ENCODE results near the gene AMH.

AMH gene

DNA sequence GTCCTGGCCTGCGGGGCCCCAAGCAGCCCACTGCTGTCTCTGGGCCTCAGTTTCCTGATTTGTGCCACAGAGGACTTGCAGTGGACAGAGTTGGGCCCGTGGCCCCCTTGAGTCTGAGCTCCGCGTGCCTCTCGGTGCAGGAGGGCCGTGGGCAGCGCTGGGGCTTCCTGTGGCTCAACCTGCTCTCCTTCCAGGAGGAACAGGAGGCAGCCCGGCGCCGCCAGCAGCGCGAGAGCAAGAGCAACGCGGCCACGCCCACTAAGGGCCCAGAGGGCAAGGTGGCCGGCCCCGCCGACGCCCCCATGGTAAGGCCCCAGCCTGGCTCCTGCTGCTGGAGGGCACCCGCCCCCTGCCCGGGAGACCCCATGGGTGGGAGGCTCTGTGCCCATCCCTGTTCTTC is 38.9 kb upstream of the AMH start:
- no peaks in the 10 kb centered on the region for H4K20me1 ChIP-seq (ENCODE audit: insufficient read depth, low read length, poor library complexity, severe bottlenecking)
- H3K9me2 ChIP-seq (replicated peaks; ENCODE audit: low read depth, low read length) = no peaks in the 10 kb centered on the region
- no peak overlapping the region for H3K9ac ChIP-seq (ENCODE audit: low read depth, low read length, poor library complexity, severe bottlenecking)
- no peaks in the 10 kb centered on the region for H3K79me2 ChIP-seq (ENCODE audit: insufficient read depth, low read length)
- no peaks in the 10 kb centered on the region for H3K27me3 ChIP-seq (ENCODE audit: insufficient read depth, low read length, poor library complexity, severe bottlenecking)
- no peak overlapping the region for H3K4me2 ChIP-seq (ENCODE audit: low read depth, low read length, poor library complexity, severe bottlenecking)
- no peaks in the 10 kb centered on the region for H3K9me3 ChIP-seq (ENCODE audit: insufficient read depth, low read depth, low read length)
- H3F3A ChIP-seq (ENCODE audit: low read depth) = no peaks in the 10 kb centered on the region
- no peaks in the 10 kb centered on the region for H3K4me1 ChIP-seq (ENCODE audit: insufficient read depth, low read length, poor library complexity, severe bottlenecking)
- TF ChIP-seq EZH2phosphoT487 (IDR thresholded peaks at IDR 0.05; ENCODE audit: borderline replicate concordance) = no peak
- TF ChIP-seq, protein P1, sequence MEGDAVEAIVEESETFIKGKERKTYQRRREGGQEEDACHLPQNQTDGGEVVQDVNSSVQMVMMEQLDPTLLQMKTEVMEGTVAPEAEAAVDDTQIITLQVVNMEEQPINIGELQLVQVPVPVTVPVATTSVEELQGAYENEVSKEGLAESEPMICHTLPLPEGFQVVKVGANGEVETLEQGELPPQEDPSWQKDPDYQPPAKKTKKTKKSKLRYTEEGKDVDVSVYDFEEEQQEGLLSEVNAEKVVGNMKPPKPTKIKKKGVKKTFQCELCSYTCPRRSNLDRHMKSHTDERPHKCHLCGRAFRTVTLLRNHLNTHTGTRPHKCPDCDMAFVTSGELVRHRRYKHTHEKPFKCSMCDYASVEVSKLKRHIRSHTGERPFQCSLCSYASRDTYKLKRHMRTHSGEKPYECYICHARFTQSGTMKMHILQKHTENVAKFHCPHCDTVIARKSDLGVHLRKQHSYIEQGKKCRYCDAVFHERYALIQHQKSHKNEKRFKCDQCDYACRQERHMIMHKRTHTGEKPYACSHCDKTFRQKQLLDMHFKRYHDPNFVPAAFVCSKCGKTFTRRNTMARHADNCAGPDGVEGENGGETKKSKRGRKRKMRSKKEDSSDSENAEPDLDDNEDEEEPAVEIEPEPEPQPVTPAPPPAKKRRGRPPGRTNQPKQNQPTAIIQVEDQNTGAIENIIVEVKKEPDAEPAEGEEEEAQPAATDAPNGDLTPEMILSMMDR (conservative IDR thresholded peaks at IDR 0.05; ENCODE audit: low read length) = no peak
- no peak overlapping the region for H2AFZ ChIP-seq (ENCODE audit: low read length)
- peaks cover 99% of the 10 kb centered on the region; the same call in 1 of the 2 replicates for H3K36me3 ChIP-seq (ENCODE audit: insufficient read depth, low read length)
- H3K4me3 ChIP-seq (ENCODE audit: low read length, poor library complexity, severe bottlenecking) = no peak overlapping the region

DNA sequence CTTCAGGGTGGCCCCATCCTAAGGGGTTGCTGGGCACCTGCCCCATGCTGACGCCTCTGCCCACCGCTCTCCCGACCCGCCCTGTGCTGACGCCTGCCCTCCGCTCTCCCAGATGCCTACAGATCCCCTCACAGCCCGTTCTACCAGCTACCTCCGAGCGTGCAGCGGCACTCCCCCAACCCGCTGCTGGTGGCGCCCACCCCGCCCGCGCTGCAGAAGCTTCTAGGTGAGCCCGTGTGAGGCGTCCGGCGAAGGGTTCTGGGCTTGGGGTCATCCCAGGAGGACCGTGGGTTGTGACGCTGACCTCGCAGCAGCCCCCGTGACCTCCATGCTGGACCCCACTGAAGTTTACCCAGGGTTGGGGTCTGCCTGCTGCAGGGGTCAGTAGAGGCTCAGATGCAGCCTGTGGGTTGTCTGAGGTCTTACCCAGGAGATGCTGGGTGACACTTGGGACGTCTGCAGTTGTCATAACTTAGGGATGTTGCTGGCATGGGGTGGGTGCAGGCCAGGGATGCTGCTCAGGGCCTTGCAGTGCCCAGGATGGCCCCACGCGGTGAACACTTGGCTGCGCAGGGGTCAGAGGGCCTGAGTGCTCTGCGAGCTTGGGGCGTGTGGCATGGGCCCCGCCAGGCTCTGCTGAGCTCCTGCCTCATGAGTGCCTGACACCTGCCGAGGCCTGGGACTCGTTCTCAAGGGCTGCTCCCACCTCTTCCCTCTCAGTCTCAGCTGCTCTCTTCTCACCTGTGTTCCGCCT is 38.0 kb upstream of the AMH start:
- H3K4me3 ChIP-seq (ENCODE audit: low read length, poor library complexity, severe bottlenecking) = no peak overlapping the region
- peaks cover 100% of the 10 kb centered on the region; the same call in 1 of the 2 replicates for H3K36me3 ChIP-seq (ENCODE audit: insufficient read depth, low read length)
- no peaks in the 10 kb centered on the region for H4K20me1 ChIP-seq (ENCODE audit: insufficient read depth, low read length, poor library complexity, severe bottlenecking)
- no peaks in the 10 kb centered on the region for H3K9me2 ChIP-seq (replicated peaks; ENCODE audit: low read depth, low read length)
- H3K79me2 ChIP-seq (ENCODE audit: insufficient read depth, low read length) = no peaks in the 10 kb centered on the region
- H3K27me3 ChIP-seq (ENCODE audit: insufficient read depth, low read length, poor library complexity, severe bottlenecking) = no peaks in the 10 kb centered on the region
- TF ChIP-seq EZH2phosphoT487 (IDR thresholded peaks at IDR 0.05; ENCODE audit: borderline replicate concordance) = no peak
- TF ChIP-seq, protein P1 (conservative IDR thresholded peaks at IDR 0.05; ENCODE audit: low read length) = no peak
- H3K9me3 ChIP-seq (ENCODE audit: insufficient read depth, low read depth, low read length) = no peaks in the 10 kb centered on the region
- no peak overlapping the region for H3K9ac ChIP-seq (ENCODE audit: low read depth, low read length, poor library complexity, severe bottlenecking)
- no peaks in the 10 kb centered on the region for H3K4me1 ChIP-seq (ENCODE audit: insufficient read depth, low read length, poor library complexity, severe bottlenecking)
- H2AFZ ChIP-seq (ENCODE audit: low read length) = no peak overlapping the region
- no peaks in the 10 kb centered on the region for H3F3A ChIP-seq (ENCODE audit: low read depth)
- H3K4me2 ChIP-seq (ENCODE audit: low read depth, low read length, poor library complexity, severe bottlenecking) = no peak overlapping the region

DNA sequence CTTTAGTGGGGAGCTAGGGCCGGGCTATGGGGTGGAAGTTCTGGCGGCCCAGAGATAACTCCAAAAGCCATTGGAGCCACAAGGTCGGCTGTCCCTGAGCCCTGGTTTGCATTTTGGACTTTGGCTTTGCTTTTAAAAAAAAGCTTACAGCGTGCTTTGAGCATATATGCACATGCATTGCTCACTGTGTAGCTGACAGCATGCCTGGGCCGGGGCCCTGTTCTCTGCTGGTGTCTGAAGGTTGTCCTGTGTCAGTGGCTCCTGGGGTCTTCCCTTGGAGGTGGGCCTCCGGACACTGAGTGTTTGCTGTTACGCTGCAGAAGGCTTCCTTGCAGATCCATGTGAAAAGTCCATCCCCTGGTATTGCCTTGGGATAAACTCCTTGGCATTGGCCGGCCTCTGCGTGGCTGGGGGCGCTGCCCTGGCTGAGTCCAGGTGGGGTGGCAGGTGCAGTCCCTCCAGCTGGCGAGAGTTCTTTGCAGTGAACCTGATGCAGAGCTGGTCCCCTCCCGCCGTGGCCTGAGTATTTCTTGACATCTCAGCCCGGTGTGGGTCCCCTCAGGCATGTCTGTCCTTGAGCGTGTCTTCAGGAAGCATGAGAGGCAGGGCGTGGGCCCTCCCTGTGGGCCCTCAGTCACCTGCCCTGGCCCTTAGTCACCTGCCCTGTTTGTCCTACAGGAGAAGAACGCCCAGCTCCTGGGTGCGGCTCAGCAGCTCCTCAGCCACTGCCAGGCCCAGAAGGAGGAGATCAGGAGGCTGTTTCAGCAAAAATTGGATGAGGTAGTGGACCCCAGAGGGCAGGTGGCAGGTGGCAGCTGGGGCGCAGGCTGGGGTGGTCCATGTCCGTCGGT is 36.0 kb upstream of the AMH start:
- Histone ChIP-seq H3F3A (ENCODE audit: low read depth) (no peaks in the 10 kb centered on the region), H3K36me3 (ENCODE audit: insufficient read depth, low read length) (peaks cover 100% of the 10 kb centered on the region; the same call in 1 of the 2 replicates), H3K4me3 (ENCODE audit: low read length, poor library complexity, severe bottlenecking) (no peak overlapping the region), H4K20me1 (ENCODE audit: insufficient read depth, low read length, poor library complexity, severe bottlenecking) (no peaks in the 10 kb centered on the region), H3K4me1 (ENCODE audit: insufficient read depth, low read length, poor library complexity, severe bottlenecking) (no peaks in the 10 kb centered on the region), H3K9ac (ENCODE audit: low read depth, low read length, poor library complexity, severe bottlenecking) (no peak overlapping the region), H3K9me3 (ENCODE audit: insufficient read depth, low read depth, low read length) (no peaks in the 10 kb centered on the region), H3K4me2 (ENCODE audit: low read depth, low read length, poor library complexity, severe bottlenecking) (no peak overlapping the region), H3K9me2 (replicated peaks; ENCODE audit: low read depth, low read length) (no peaks in the 10 kb centered on the region), H3K79me2 (ENCODE audit: insufficient read depth, low read length) (no peaks in the 10 kb centered on the region), H3K27me3 (ENCODE audit: insufficient read depth, low read length, poor library complexity, severe bottlenecking) (no peaks in the 10 kb centered on the region), H2AFZ (ENCODE audit: low read length) (no peak overlapping the region)
- no peak for TF ChIP-seq EZH2phosphoT487 (IDR thresholded peaks at IDR 0.05; ENCODE audit: borderline replicate concordance)
- TF ChIP-seq, protein P1 (conservative IDR thresholded peaks at IDR 0.05; ENCODE audit: low read length) = no peak

Measured in Loucy (cell line).